CD4-positive, alpha-beta T cell (primary cell): Measurements from ENCODE around the gene TEX29. TPM values are rescaled to one million over a fixed set of nuclear protein-coding genes. Genes with fewer than 3 reads are reported as not detected.

Experiments used
- ATAC-seq: fragments of 200-7000 bp; cut with Tn5 transposase; one replicate; pipeline ENCODE4 v1.10.0; 2022; ENCODE audit warnings: mild to moderate bottlenecking; ENCODE audit not compliant: poor library complexity
- CTCF ChIA-PET: fragments of 350-600 bp; sonication (Branson Sonifier 250); formaldehyde crosslinking; loops from one replicate; lab custom pipeline; 2021; ENCODE audit warnings: antibody characterized with exemption, inconsistent platforms; lab: Charles Lee
- POLR2A ChIA-PET: fragments of 350-600 bp; sonication (Branson Sonifier 250); formaldehyde crosslinking; loops from one replicate; lab custom pipeline; 2021; ENCODE audit warnings: antibody characterized with exemption, inconsistent platforms; lab: Charles Lee
- DNase-seq, 14 experiments: peaks; one replicate each; pipeline ENCODE4 v3.0.0-alpha.2; 2013 to 2020; ENCODE audit warnings: mixed read lengths in 2 of 14
- H3K27ac ChIP-seq, 2 donors: one replicate each; pipeline versions ENCODE4 v1.5.1 to v1.7.0; 2013; ENCODE audit warnings: low read length in 2 of 2, low read depth in 1 of 2, mild to moderate bottlenecking in 1 of 2
- H3K27me3 ChIP-seq, 2 experiments: 1 replicate in 1 of 2; 2 replicates in 1 of 2; pipeline versions ENCODE4 v1.6.1 to v1.7.0; 2013; ENCODE audit warnings: low read length in 2 of 2, control low read depth in 1 of 2, mild to moderate bottlenecking in 1 of 2, moderate library complexity in 1 of 2; ENCODE audit not compliant: insufficient read depth in 2 of 2, control insufficient read depth in 1 of 2
- H3K36me3 ChIP-seq: one replicate; pipeline ENCODE4 v1.6.1; 2013; ENCODE audit warnings: low read length, control low read depth; ENCODE audit not compliant: insufficient read depth
- H3K4me1 ChIP-seq: one replicate; pipeline ENCODE4 v1.6.1; 2013; ENCODE audit warnings: low read length, control low read depth; ENCODE audit not compliant: insufficient read depth
- H3K4me3 ChIP-seq: one replicate; pipeline ENCODE4 v1.5.1; 2013; ENCODE audit warnings: mild to moderate bottlenecking, low read length, moderate library complexity
- H3K9me3 ChIP-seq, 2 experiments: 1 replicate in 1 of 2; 2 replicates in 1 of 2; pipeline versions ENCODE4 v1.6.1 to v1.7.0; 2013; ENCODE audit warnings: low read length in 2 of 2, mild to moderate bottlenecking in 2 of 2, control low read depth in 1 of 2, moderate library complexity in 1 of 2; ENCODE audit not compliant: control insufficient read depth in 1 of 2, insufficient read depth in 1 of 2
- H3K27ac Mint-ChIP-seq: one replicate; pipeline ENCODE4 v1.8.0; 2020; ENCODE audit warnings: mixed read lengths
- H3K27me3 Mint-ChIP-seq: one replicate; pipeline ENCODE4 v1.8.0; 2021; ENCODE audit warnings: mixed read lengths
- H3K36me3 Mint-ChIP-seq: one replicate; pipeline ENCODE4 v1.8.0; 2021; ENCODE audit warnings: low read depth, mixed read lengths
- H3K4me1 Mint-ChIP-seq: one replicate; pipeline ENCODE4 v1.8.0; 2021; ENCODE audit warnings: low read depth, mixed read lengths
- H3K4me3 Mint-ChIP-seq: one replicate; pipeline ENCODE4 v1.8.0; 2020; ENCODE audit warnings: mild to moderate bottlenecking, mixed read lengths
- H3K9me3 Mint-ChIP-seq: one replicate; pipeline ENCODE4 v1.8.0; 2020; ENCODE audit warnings: mixed read lengths
- intact Hi-C, 2 experiments: fragments of 100-400 bp; cut with DNase I in 1 of 2; cut with micrococcal nuclease in 1 of 2; formaldehyde crosslinking; loops; one replicate each; pipeline versions ENCODE4 v1.15.1 to v1.9.0; 2023 to 2025; cut with DNase I, micrococcal nuclease
- total RNA-seq, 174 experiments: library from RNA in 2 of 174; stranded (reverse) in 2 of 174; gene quantifications; one replicate each; pipeline ENCODE4 v1.2.3 and lab custom pipeline; 2021 to 2026
- TF ChIP-seq, protein P1 (sequence below): fragments of 200-600 bp; IDR thresholded peaks from one replicate; pipeline ENCODE4 v1.8.0; 2022; ENCODE audit warnings: antibody characterized with exemption, mild to moderate bottlenecking

The TEX29 gene
- total RNA-seq, 2 experiments from 2014 or later, result 0.52 to 1.0 TPM

DNA sequence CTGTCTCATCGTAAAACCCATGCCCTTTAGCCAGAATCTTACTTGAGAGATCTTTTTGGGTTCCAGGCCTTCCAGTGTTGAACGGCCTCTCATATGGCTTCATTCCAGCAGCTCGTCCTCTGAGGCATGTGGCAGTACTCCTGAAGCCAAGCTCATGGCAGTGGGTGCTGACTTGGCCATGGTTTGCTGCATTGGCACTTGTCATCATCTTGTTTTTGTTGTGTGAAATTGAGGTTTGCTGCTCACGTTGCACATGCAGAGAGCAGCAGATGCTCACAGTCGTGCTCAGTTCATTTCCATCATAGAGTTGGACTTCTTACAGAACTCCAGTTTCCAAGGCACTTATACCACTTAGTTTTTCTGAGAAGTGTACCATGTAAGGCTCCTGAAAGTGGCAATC is 14.9 kb downstream of the TEX29 start:
- Histone ChIP-seq H3K27me3 (no peaks in the 10 kb centered on the region), H3K9me3 (peaks cover 0 to 17% of the 10 kb centered on the region in 2 experiments), H3K4me3 (no peak overlapping the region), H3K36me3 (no peaks in the 10 kb centered on the region), H3K27ac (no peak overlapping the region), H3K4me1 (no peaks in the 10 kb centered on the region)
- peaks cover 7% of the 10 kb centered on the region for H3K9me3 Mint-ChIP-seq
- ChIA-PET POLR2A (no interaction called here), CTCF (no interaction called here)
- no peaks in the 10 kb centered on the region for H3K4me1 Mint-ChIP-seq
- TF ChIP-seq, protein P1, sequence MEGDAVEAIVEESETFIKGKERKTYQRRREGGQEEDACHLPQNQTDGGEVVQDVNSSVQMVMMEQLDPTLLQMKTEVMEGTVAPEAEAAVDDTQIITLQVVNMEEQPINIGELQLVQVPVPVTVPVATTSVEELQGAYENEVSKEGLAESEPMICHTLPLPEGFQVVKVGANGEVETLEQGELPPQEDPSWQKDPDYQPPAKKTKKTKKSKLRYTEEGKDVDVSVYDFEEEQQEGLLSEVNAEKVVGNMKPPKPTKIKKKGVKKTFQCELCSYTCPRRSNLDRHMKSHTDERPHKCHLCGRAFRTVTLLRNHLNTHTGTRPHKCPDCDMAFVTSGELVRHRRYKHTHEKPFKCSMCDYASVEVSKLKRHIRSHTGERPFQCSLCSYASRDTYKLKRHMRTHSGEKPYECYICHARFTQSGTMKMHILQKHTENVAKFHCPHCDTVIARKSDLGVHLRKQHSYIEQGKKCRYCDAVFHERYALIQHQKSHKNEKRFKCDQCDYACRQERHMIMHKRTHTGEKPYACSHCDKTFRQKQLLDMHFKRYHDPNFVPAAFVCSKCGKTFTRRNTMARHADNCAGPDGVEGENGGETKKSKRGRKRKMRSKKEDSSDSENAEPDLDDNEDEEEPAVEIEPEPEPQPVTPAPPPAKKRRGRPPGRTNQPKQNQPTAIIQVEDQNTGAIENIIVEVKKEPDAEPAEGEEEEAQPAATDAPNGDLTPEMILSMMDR, result no peak
- H3K36me3 Mint-ChIP-seq, result peaks cover 27% of the 10 kb centered on the region
- ATAC-seq (no peak), DNase-seq (no peak)
- intact Hi-C loops, result no loop called here
- no peak overlapping the region for H3K27ac Mint-ChIP-seq
- no peaks in the 10 kb centered on the region for H3K27me3 Mint-ChIP-seq
- no peak overlapping the region for H3K4me3 Mint-ChIP-seq

DNA sequence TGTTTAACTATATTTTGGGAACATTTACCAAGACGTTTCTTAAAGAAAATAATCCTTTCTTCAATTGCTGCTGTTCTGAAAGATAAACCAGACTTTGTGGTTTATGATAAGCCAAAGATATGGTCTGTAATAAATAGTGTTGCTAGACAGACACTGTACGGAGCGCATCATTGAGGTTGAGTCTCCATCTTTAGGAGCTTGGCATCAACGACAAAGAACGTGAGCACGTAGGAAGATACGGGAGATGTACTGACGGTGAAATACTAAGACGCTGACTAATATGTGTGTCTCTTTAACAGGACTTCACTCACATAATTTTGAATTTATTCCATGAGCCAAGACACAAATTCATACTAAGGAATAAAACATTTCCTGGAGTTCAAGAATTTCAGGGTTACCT is 16.2 kb downstream of the TEX29 start:
- no peaks in the 10 kb centered on the region for H3K27me3 Mint-ChIP-seq
- Histone ChIP-seq H3K36me3 (no peaks in the 10 kb centered on the region), H3K27me3 (no peaks in the 10 kb centered on the region), H3K4me3 (no peak overlapping the region), H3K9me3 (peaks cover 0 to 18% of the 10 kb centered on the region in 2 experiments), H3K4me1 (no peaks in the 10 kb centered on the region), H3K27ac (no peak overlapping the region)
- intact Hi-C loops, result no loop called here
- TF ChIP-seq, protein P1, result no peak
- ATAC-seq (no peak), DNase-seq (no peak)
- peaks cover 27% of the 10 kb centered on the region for H3K36me3 Mint-ChIP-seq
- POLR2A ChIA-PET, result no interaction called here
- CTCF ChIA-PET, result no interaction called here
- H3K27ac Mint-ChIP-seq, result no peak overlapping the region
- no peaks in the 10 kb centered on the region for H3K4me1 Mint-ChIP-seq
- peaks cover 7% of the 10 kb centered on the region for H3K9me3 Mint-ChIP-seq
- H3K4me3 Mint-ChIP-seq, result no peak overlapping the region

DNA sequence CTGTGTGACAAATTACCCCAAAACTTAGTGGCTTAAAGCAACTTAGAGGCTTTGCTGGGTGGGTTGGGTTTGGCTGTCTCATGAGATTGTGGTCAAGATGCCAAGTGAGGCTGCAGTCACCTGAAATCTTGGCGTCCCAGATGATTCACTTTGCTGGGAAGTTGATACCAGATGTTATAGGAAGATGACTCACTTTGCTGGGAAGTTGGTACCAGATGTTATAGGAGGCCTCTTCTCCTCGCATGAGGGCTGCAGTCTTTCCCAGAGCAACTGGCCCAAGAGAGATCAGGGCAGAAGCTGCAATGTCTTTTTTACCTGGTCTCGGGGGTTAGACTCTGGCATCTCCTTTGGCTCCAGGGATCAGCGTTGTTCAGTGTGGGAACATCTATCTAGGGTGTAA is 16.8 kb downstream of the TEX29 start:
- CTCF ChIA-PET, result no interaction called here
- ATAC-seq (no peak), DNase-seq (no peak)
- H3K27me3 Mint-ChIP-seq, result no peaks in the 10 kb centered on the region
- Histone ChIP-seq H3K27me3 (no peaks in the 10 kb centered on the region), H3K36me3 (no peaks in the 10 kb centered on the region), H3K4me1 (no peaks in the 10 kb centered on the region), H3K9me3 (peaks cover 0 to 22% of the 10 kb centered on the region in 2 experiments), H3K27ac (no peak overlapping the region), H3K4me3 (no peak overlapping the region)
- intact Hi-C loops, result no loop called here
- peaks cover 7% of the 10 kb centered on the region for H3K9me3 Mint-ChIP-seq
- no peak overlapping the region for H3K4me3 Mint-ChIP-seq
- POLR2A ChIA-PET, result no interaction called here
- no peaks in the 10 kb centered on the region for H3K4me1 Mint-ChIP-seq
- H3K27ac Mint-ChIP-seq, result no peak overlapping the region
- peaks cover 27% of the 10 kb centered on the region for H3K36me3 Mint-ChIP-seq
- TF ChIP-seq, protein P1, result no peak
